Chondrocyte (in vitro differentiated cells): ENCODE data around the gene CCNL1. TPM values are rescaled to one million over a fixed set of nuclear protein-coding genes. Genes with fewer than 3 reads are reported as not detected.

Experiments used
- DNase-seq: peaks from one replicate; pipeline ENCODE4 v3.0.0; 2021; ENCODE audit warnings: mixed read lengths, low spot score
- H3K27ac Mint-ChIP-seq: one replicate; pipeline ENCODE4 v1.8.0; 2021; ENCODE audit warnings: mild to moderate bottlenecking, moderate library complexity, mixed read lengths; ENCODE audit not compliant: unreplicated experiment
- H3K27me3 Mint-ChIP-seq: 2 replicates; pipeline ENCODE4 v1.8.0; 2021; ENCODE audit warnings: low read depth, mixed read lengths
- H3K36me3 Mint-ChIP-seq: 2 replicates; pipeline ENCODE4 v1.8.0; 2021; ENCODE audit warnings: low read depth, mixed read lengths
- H3K4me1 Mint-ChIP-seq: 2 replicates; pipeline ENCODE4 v1.8.0; 2021; ENCODE audit warnings: low read depth, mild to moderate bottlenecking, mixed read lengths
- H3K4me3 Mint-ChIP-seq: one replicate; pipeline ENCODE4 v1.8.0; 2021; ENCODE audit warnings: mild to moderate bottlenecking, moderate library complexity, mixed read lengths; ENCODE audit not compliant: unreplicated experiment
- H3K9me3 Mint-ChIP-seq: 2 replicates; pipeline ENCODE4 v1.8.0; 2021; ENCODE audit warnings: low read depth, mixed read lengths
- CTCF ChIP-seq: fragments of 200-600 bp; sonication (generic); IDR thresholded peaks from 2 replicates; pipeline ENCODE4 v1.5.0; 2021; ENCODE audit warnings: antibody characterized with exemption, mild to moderate bottlenecking, moderate library complexity
- total RNA-seq: library from RNA; stranded (reverse); gene quantifications from 3 replicates; pipeline ENCODE4 v1.2.1, GENCODE V29; 2021

CCNL1 gene
- total RNA-seq, 1 donor from 2014 or later: 63.9 TPM

GRCh38 chr3:157149136-157149696 lies 10.7 kb downstream of the CCNL1 start:
- Mint-ChIP-seq H3K36me3 (peaks cover 57% of the 10 kb centered on the region), H3K27ac (peak overlapping the region; percentile 51), H3K9me3 (no peaks in the 10 kb centered on the region), H3K4me1 (peaks cover 22% of the 10 kb centered on the region), H3K4me3 (no peak overlapping the region), H3K27me3 (no peaks in the 10 kb centered on the region)
- DNase-seq: no peak
- no peak for TF ChIP-seq CTCF

DNA sequence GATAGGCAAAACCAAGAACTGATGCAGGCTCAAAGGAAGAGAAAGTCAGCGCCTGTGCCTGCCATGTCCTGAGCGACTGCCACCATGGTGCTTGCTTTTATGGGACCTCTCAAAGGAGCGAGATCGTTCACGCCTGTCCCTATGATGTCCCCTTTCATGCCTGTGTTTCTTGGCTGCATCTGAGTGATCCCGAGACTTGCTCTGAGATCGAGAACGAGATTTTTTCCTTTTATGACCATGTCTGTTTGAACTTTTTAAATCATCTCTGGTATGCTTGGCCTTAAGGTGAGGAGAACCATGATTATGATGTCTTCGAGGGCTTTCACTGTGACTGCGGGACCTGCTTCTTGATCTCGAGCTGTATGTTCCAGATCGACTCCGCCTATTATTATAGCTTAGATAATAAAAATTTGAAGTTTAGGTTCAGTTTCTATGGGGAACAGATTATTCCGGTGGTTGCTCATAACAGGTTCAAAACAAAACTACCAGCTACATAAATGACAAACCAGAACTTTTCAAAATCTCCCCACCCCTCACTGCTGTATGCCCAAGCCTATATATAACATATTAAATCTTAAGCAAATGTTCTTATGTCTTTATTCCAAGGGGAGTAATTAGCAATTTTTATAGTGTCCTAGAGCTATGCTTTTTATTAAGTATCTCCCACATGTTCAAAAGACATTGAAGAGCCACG lies 11.6 kb downstream of the CCNL1 start:
- Mint-ChIP-seq H3K9me3 (no peaks in the 10 kb centered on the region), H3K4me3 (no peak overlapping the region), H3K36me3 (peaks cover 59% of the 10 kb centered on the region), H3K4me1 (peaks cover 18% of the 10 kb centered on the region), H3K27me3 (no peaks in the 10 kb centered on the region), H3K27ac (no peak overlapping the region)
- no peak for TF ChIP-seq CTCF
- DNase-seq: no peak

DNA sequence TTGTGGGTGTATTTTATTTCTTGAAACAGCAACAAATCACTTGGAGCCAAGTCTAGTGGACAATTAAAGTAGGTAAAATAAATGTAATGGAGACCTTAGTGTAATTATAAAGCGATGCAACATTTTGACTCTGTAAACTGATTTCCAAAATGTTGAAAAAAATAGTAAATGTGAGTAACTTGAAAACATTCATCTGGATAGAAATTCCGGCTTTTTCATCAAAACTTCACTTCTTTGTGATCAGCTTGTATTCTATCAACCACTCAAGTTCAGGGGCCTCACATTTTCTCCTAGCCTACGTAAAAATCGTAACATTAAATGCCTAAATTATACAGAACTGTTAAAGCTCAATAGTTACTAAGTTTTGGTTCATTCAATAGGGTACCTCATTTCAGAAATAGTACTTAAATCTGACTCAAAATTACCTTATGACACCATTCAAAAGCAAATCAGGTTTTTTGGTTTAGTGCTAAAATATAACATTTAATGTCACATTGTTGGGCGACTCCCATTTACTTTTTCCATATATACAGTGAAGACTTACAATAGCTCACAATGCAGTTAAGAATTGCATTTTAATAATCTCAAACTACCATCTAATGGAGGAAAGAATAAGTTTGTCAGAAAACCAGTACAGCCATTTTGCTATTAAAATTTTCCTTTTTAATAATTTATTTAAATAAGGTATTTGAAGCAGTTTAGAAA lies 12.7 kb downstream of the CCNL1 start:
- H3K27me3 Mint-ChIP-seq: no peaks in the 10 kb centered on the region
- DNase-seq: no peak
- TF ChIP-seq CTCF: no peak
- peaks cover 17% of the 10 kb centered on the region for H3K4me1 Mint-ChIP-seq
- no peak overlapping the region for H3K27ac Mint-ChIP-seq
- peaks cover 55% of the 10 kb centered on the region for H3K36me3 Mint-ChIP-seq
- no peaks in the 10 kb centered on the region for H3K9me3 Mint-ChIP-seq
- H3K4me3 Mint-ChIP-seq: no peak overlapping the region

- Mint-ChIP-seq H3K27ac (peak overlapping the region; percentile 85), H3K4me1 (peaks cover 17% of the 10 kb centered on the region), H3K4me3 (no peak overlapping the region), H3K9me3 (no peaks in the 10 kb centered on the region), H3K27me3 (no peaks in the 10 kb centered on the region), H3K36me3 (peaks cover 43% of the 10 kb centered on the region)
- no peak for DNase-seq
- no peak for TF ChIP-seq CTCF
Measured at GRCh38 chr3:157145606-157146322, 14.2 kb downstream of the CCNL1 start.

GRCh38 chr3:157142315-157142714 lies 17.6 kb downstream of the CCNL1 start:
- no peak for TF ChIP-seq CTCF
- H3K36me3 Mint-ChIP-seq: peaks cover 22% of the 10 kb centered on the region
- DNase-seq: no peak
- H3K27ac Mint-ChIP-seq: no peak overlapping the region
- H3K27me3 Mint-ChIP-seq: no peaks in the 10 kb centered on the region
- H3K9me3 Mint-ChIP-seq: no peaks in the 10 kb centered on the region
- peaks cover 20% of the 10 kb centered on the region for H3K4me1 Mint-ChIP-seq
- H3K4me3 Mint-ChIP-seq: no peak overlapping the region
